ENCODE results near the gene XK.

DNA sequence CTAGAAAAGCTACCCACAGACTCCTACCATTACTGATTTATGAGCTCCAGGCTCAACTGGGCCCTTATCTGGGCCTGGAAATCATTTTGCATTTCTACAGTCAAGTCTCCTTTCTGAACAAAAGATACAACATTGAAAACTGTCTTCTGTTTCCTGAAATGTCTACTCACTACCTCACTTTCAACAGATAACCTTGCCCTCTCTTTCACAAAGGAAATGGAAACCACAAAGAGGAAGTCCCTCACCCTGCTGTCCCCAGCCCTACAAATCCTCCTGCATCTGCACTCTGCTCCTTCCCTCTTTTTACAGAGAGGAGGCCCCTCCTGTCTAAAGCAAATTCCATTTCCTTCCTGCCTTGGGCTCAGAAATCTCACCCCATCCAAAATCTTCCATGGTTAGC, 69.4 kb downstream of the XK start:
- TF ChIP-seq, protein P1, sequence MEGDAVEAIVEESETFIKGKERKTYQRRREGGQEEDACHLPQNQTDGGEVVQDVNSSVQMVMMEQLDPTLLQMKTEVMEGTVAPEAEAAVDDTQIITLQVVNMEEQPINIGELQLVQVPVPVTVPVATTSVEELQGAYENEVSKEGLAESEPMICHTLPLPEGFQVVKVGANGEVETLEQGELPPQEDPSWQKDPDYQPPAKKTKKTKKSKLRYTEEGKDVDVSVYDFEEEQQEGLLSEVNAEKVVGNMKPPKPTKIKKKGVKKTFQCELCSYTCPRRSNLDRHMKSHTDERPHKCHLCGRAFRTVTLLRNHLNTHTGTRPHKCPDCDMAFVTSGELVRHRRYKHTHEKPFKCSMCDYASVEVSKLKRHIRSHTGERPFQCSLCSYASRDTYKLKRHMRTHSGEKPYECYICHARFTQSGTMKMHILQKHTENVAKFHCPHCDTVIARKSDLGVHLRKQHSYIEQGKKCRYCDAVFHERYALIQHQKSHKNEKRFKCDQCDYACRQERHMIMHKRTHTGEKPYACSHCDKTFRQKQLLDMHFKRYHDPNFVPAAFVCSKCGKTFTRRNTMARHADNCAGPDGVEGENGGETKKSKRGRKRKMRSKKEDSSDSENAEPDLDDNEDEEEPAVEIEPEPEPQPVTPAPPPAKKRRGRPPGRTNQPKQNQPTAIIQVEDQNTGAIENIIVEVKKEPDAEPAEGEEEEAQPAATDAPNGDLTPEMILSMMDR (IDR thresholded peaks at IDR 0.05), result no peak
- TF ChIP-seq POLR2A (IDR thresholded peaks at IDR 0.05), result no peak
